ENCODE data around the gene TRPV4. TPM values are rescaled to one million over a fixed set of nuclear protein-coding genes. Genes with fewer than 3 reads are reported as not detected.
"Not testable (repeated sequence)": the region's sequence is repeated elsewhere in the genome, so short reads cannot be mapped to it uniquely, and the experiment has no call there.

TRPV4 gene
- polyA plus RNA-seq (ENCODE audit: insufficient read length), result 16.5 TPM
- long read RNA-seq, donor 1, result 0 reads
- long read RNA-seq, donor 2, partial matches to known transcripts, result 0 of 2 reads
- long read RNA-seq, donor 2, other reads (novel, unspliced or antisense), result 0 of 2 reads
- long read RNA-seq, donor 3, partial matches to known transcripts, result 0 of 1 reads
- long read RNA-seq, donor 3, other reads (novel, unspliced or antisense), result 0 of 1 reads
- long read RNA-seq, donor 4, result 0 reads
- long read RNA-seq, donor 5, partial matches to known transcripts, result 0 of 3 reads
- long read RNA-seq, donor 5, other reads (novel, unspliced or antisense), result 0 of 3 reads
- long read RNA-seq, donor 6, partial matches to known transcripts, result 0 of 1 reads
- long read RNA-seq, donor 6, other reads (novel, unspliced or antisense), result 0 of 1 reads
- long read RNA-seq, donor 7, result 0 reads
- long read RNA-seq, donor 8, partial matches to known transcripts, result 0 of 2 reads
- long read RNA-seq, donor 8, other reads (novel, unspliced or antisense), result 0 of 2 reads

DNA sequence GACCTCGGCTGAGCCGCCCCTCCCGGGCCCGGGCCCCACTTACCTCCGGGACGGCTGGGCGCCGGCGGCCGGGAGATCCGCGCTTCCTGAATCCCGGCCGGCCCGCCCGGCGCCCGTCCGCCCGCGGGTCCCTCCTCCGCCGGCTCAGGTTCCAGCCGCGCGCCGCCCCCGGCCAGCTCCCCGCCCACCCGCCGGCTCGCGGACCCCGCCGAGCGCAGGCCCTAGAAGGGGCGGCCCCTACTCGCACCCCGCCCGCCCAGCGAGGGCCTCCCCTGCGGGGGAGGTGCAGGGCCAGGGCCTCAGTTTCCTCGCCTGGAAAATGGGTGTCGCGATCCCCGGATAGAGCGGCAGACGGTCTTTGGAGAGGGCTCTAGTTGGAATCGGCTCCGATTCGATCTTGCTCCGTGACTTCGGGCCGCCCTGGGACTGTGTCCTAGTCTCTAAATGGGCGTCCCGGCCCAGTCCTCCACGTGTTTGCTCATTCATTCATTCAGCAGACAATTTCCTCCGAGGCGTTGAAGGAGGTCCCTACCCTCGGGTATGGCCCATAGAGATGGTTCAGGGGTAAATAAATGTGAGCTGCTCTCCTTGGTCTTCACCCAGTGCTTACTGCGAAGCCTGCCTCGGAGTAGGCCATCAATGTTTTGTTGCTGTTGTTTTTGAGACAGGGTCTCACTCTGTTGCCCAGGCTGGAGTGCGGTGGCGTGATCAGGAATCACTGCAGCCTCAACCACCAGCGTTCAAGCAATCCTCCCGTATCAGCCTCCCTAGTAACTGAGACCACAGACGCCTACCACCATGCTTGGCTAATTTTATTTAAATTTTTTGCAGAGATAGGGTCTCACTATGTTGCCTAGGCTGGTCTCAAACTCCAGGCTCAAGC lies at the start of gene TRPV4:
Gene TRPV4, minus strand, starts transcription at position 92 of the 883 bp plus-strand sequence. CDS start 18,602 bp downstream, outside the sequence.
- peak; percentile 57 for DNase-seq

DNA sequence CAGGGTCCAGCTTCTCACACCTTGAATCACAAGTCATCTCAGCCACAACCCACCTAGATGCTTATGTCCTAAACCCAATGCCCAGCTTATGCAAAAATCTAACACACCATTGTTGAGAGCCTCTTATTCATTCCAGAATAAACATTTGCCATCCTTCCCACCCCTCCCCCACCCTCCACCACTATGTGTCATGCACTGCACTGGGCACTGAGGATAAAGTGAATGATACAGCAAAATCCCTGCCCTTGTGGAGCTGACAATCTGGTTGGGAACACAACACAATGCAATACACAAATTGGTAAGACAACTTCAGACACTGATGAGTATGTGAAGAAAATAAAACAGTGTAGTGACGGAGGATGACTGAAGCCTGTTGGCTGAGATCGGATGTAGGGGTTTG lies 48.6 kb upstream of the TRPV4 start:
- no peak for DNase-seq

DNA sequence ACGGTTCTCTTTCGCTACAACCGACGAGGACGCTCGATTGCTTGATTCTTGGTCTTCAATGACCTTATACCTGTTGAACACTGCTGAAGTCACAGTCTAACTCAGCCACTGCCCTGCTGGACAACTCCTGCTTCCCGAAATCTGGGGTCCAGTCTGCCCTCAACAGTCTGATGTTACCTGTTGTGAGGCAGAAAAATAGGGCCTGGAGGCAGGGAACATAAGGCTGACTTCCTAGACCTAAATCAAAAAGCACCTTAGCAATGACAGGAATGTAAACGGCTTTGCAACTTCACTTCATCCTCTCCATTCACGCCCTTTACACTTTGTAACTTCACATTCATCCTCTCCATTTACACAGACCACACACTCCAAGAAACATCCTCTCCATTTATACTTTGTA lies 47.7 kb upstream of the TRPV4 start:
- no peak for DNase-seq

DNA sequence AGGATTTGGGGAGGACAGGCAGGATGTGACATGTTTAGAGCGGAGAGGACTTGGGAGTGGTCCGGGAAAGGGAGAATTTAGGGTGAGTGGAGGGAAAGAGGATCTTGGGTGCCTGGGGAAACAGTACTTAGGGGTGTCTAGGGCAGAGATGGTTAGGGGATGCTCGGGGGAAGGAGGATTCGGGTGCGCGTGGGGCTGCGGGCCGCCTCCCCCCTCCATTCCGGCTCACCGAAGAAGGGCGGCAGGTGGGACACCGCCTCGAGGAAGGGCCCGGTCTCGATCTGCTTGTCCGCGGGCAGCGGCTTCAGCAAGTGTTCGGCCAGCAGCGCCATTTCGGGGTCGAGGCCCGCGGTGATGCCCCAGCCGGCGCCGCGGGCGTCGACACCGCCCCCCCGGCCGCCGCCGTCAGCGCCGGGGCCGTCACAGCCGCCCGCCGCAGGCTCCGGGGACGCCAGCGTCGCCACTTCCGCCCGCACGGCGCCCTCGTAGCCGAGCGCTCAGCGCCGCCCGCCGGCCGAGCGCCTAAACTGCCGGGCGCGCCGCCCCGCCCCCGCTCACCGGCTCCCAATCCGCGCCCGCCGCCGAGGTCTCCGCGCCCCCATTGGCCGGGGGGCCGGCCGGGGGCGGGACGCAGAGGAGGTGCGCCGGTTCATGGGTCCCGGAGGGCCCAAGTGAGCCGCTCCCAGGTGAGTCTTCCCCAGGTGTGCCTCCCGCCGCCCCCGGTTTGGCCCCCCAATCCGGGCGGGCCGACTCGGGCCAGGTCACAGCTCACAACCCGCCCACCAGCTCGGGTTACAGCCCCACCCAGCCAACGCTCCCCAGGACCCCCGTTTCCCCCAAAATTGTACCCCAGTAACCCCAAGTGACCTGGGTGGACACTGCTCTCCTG lies 47.1 kb upstream of the TRPV4 start, which contains the start of gene GLTP:
Gene GLTP, minus strand, starts transcription at position 499 of the 889 bp plus-strand sequence. Its CDS starts 167 bp downstream, at position 332.
- peak; percentile 87 for DNase-seq

DNA sequence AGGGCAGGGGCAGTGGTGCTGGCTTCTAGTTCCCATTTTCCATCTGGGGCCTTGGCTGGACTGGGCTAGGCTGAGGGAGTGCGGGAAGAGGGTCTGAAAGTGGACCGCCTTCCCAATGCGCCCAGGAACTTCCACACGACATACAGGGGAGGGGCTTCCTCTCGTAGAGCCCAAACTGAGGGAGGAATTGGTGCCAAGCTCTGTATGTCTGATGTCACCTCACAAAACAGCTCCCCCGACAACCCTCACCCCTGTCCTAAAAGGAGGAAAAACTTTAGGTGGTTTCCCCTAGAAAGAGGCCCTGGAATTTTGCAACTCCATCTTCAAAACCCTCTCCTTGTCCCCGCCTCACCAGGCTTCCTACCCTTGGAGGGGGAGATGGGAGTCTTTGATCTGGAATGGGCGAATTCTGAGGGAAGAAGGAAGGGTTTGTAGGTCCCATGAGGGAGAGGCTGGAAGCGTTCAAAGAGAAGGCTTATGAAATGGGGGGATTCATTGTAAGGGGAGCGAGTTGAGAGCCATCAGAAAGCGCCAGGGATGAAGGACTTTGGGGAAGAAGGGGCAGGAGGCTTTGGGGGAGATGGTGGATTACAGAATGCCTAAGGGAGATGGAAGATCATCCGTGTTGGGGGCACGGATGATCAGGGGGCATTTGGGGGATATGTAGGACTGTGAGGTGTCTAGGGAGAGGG lies 46.3 kb upstream of the TRPV4 start:
- no peak for DNase-seq

DNA sequence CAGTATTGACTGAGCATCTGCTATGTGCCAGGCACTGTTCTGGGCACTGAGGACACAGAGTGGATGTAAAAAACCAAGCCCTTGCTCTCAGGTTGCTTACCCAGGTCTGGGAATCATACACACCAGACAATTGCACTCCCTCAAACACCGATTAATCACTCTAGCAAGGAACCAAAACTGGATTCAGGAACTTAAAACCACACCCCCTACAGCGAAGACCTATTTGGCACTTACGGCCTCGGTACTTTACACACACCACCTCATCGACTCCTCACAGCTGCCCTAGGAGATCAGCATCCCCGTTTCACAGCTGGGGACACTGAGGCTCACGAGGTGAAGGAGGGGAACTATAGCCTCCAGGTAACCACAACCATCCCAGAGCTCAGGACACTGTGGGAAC lies 45.6 kb upstream of the TRPV4 start:
- no peak for DNase-seq

DNA sequence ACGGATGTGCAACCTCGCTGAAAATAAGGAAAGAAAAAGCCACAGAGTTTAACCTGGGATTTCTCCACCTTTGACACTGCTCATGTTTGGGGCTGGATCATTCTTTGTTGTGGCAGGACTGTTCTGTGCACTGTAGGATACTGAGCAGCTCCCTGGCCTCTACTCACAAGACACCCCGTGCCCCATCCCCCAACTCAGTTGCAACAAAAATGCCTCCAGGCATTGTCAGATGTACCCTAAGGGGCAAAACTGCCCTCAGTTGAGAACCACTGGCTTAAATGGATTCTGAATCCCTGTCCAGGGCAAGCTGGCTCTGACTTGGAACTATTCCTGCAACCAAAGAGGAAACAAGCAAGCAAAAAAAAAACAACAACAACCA lies 45.0 kb upstream of the TRPV4 start:
- no peak for DNase-seq

DNA sequence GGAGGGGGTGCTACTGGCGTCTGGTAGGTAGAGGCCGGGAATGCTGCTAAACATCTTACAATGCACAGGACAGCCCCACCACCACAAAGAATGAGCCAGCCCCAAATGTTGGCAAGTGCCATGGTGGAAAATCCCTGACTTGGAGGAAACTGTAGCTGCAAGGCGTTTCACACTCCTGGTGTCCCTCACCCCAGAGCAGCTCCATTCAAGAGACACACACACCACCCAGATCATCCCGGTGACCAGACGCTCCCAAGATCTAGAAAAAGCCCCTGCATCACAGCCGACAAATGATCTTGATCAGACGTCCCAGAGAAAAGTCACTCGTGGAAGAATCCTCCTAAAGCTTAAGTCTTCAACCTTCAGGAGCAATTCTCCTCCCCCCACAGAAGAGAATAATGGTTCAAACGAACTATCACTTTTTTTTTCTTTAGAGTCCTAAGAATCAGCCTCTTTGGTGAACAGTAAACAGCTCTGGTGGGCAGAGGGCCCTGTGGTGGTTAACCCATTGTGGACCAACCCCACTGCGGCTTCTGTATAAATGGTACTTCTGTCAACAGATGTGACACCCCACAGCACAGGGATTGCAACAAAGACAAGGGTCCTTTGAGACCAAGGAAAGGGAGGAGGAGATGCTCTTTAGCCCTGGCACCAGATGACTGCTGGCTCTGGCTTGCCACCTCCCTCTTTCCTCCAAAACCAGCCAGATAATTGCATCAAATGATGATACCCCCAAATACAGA lies 44.5 kb upstream of the TRPV4 start:
- DNase-seq, result no peak

DNA sequence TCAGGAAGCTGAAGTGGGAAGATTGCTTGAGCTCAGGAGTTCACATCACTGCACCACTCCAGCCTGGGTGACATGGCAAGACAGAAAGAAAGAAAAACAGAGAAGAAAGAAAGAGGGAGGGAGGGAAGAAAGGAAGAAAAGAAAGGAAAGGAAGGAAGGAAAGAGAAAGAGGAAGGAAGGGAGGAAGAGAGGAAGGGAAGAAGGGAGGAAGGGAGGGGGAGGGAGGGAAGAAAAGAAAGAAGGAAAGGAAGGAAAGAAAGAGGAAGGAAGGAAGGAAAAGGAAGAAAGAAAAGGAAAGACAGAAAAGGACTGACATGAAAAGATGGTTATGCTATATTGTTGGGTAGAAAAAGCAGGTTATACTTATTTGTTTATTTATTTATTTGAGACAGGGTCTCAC lies 43.2 kb upstream of the TRPV4 start:
- DNase-seq, result no peak

DNA sequence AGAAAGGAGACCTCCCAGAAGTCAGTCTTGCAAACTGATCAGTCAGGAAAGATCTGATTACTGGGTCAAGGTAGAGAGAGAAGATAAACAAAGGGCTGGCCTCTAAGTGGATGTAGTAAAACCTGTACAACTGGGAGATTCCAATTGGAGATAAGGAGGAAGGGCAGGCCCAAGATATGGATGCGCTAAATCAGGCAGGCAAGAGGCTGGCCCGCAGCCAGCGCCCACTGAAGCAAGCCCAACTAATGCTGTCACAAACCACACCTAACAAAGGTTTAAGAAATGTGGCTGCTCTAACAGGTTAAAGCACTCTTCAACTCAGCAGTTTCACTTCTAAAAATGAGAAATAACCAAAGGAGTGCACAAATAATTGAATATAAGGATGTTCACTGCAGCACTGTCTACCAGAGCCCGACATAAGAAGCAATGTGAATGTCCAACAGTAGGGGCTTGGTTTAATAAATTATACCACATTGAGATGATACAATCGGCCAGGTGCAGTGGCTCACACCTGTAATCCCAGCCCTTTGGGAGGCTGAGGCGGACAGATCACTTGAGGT lies 42.5 kb upstream of the TRPV4 start:
- DNase-seq, result no peak

DNA sequence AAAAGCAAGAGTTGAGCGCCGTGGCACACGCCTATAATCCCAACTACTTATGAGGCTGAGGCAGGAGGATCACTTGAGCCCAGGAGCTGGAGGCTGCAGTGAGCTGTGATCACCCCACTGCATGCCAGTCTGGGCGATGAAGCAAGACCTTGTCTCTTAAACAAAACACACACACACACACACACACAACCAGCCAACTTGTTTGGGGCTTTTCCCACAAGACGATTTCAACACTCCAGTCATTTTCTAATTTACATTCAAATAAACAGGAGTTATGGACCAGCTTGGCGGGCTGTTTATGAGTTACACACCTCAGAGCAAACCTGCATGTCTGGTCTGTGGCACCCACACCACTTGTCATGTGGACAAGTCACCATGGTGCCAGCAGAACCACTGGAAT lies 40.5 kb upstream of the TRPV4 start:
- no peak for DNase-seq

DNA sequence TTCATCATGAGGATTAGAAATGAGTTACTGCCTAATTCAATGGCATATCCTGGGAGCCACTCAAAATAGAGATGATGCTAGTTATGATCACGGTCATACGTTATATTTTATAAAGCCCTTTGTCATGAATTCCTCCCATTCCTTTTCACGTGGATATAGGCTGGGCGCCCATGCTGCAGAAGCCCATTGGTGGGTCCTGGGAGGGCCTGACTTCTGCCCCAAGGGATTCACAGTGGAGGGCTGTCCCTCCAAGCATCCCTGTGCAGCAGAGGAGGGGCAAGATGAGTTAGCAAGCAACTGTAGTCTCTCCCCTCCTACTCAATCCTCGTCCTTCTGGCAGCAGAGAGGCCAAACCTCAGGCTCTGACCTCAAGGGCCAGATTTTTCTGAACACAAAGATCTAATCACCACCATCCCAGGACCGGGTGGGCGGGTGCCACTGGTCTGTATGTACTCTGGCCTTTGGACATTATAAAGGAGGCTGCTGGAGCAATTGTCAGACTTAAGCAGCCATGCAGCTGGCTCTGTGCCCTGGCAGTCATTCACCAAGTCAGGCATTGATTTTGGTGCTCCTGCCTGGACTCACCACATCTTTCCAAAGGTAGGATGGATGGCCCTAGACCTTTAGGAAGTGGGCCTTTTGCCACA lies 38.6 kb upstream of the TRPV4 start:
- DNase-seq, result no peak

DNA sequence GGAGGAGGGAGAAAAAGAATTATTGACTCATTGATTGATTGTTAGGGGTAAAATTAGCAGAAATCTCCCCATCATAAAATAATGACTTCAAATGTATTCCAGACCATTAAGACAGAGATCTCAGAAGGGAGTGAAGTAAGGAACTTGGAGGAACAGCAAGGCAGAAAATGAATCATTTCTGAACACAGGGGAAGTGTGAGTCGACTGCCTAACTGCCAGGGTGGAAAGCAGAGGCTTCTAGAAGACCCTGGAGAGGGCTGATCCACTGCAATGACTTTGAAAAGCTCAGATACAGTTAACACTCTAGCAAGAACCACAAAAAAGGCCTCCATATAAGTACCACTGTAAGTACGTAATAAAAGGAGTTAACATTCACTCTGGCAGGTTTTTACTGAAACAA lies 37.5 kb upstream of the TRPV4 start:
- DNase-seq, result no peak

DNA sequence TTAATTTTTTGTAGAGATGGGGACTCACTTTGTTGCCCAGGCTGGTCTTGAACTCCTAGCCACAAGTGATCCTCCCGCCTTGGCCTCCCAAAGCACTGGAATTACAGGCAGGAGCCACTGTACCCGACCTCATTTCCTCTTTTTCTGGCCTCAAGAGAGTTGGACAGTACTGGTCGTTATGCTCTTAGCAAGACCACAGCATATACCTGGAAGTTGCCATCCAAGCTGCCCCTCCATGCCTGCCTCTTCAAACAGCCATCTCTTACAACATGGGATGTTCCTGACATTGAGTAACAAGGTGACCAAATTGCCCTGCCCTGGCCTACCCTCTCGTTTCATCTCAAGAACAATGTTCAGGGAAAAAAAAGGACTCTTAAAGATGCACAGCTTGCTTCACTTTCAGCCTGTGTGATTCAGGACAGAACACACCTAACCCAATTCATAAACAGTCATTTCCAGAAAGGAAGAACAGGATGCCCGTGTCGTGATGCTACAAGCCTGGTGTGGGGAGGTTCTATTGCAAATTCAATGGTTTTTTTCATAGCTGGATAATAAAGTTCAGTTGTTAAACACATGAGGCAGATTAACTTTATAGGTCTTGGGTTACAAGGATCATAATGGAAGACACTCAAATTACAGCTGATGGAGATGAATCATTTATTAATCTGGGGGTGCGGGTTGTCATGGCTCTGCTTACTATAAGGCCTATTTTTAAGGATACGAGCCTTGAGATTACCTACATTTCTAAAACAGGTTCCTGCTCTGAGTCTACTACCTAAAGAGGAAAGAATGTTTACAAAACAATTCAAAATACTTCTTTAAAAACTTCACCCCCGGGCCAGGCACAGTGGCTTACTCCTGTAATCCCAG lies 35.2 kb upstream of the TRPV4 start:
- DNase-seq, result no peak

DNA sequence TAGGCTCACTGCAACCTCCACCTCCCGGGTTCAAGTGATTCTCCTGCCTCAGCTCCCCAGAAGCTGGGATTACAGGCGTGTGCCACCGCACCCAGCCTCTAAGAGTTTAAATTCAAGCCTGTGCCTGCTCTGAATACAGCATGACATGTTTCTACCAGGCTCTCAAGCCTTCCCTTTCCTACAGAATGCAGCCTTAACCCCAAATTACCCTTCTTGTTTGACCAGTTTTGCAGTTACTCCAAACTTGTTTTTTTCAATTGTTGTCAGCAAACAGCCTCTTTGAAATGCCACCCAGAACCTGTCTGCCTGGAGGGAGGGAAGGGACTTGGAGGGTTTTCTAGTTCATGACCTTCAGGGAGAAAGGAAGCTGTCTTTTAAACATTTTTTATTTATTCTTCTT lies 31.7 kb upstream of the TRPV4 start:
- no peak for DNase-seq

DNA sequence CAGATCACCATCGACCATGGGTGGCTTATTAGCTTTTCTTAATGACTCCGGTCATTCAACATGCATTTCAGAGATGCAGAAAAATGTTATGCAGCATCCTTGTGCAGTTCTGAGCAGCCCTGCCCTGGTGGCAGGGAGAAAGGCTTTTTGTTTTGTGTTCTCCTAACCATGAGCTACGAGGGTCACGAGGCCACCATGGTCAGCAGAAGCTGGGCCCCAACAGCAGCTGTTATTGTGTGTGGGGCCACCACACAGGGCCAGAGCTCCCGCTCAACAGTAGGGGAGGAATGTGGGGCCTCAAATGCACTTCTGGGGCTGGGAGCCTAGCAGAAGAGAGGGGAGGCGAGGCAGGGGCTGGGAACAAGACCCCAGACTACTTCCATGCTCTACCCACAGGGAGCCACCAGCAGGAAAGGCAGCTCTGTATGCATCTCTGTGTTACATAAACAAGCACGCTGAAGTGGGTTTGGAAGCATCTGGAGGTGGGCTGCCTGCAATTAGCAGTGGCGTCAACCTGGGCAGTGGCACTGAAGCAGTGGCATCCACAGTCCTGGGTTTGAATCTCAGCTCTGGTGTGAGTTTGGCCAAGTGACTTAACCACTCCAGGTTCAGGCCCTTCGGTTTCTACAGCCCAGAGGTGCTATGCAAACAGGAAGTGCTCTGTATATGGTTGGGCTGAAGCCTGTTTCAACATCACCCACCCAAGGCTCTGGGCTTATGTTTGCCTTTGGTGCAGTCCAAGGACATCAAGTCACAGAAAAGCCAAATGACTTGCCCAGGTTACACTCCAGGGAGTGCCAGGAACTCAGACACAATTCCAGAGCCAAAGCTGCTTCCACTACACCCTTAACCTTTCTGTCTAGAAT lies 30.9 kb upstream of the TRPV4 start:
- no peak for DNase-seq

DNA sequence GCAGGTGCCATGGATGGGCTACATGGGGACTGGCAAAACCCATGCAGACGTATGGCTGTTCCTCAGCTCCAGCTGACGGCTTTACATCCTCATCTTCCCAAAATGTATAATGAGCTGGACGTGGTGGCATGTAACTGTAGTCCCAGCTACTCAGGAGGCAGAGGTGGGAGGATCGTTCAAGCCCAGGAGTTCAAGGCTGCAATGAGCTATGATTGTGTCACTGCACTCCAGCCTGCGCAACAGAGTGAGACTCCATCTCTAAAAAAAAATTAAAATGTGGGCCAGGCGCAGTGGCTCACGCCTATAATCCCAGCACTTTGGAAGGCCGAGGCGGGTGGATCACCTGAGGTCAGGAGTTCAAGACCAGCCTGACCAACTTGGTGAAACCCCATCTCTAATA lies 29.3 kb upstream of the TRPV4 start:
- DNase-seq, result not testable (repeated sequence)
